Body of pancreas (tissue), 4 donors: ENCODE data around the gene IGFBP3.

Experiments used
- CTCF ChIP-seq, 7 experiments: fragments of 450-650 bp in 4 of 7; fragments of 200-600 bp in 3 of 7; sonication (generic) in 3 of 7; IDR thresholded peaks; one replicate each; pipeline ENCODE4 v1.5.1; 2016 to 2019; ENCODE audit warnings: antibody characterized with exemption in 7 of 7
- POLR2A ChIP-seq, 3 donors: fragments of 450-650 bp; IDR thresholded peaks; one replicate each; pipeline ENCODE4 v1.6.1; 2016; ENCODE audit warnings: antibody characterized with exemption in 3 of 3, mild to moderate bottlenecking in 2 of 3

- no peak for TF ChIP-seq CTCF (IDR thresholded peaks at IDR 0.05)
- TF ChIP-seq POLR2A (IDR thresholded peaks at IDR 0.05): no peak
Measured at GRCh38 chr7:45919993-45920459, 1.0 kb downstream of the IGFBP3 start.
